Stimulated activated CD8-positive, alpha-beta memory T cell treated with anti-CD3 and anti-CD28 coated beads, Interleukin-7, amount 100 ng/mL, for 48 hours (primary cell): ENCODE data around the gene BMP2K.

Source experiments
- DNase-seq, 2 donors: peaks; one replicate each; pipeline ENCODE4 v3.0.0-alpha.2; 2020; ENCODE audit warnings: low read depth in 1 of 2; ENCODE audit errors: extremely low read depth in 1 of 2

BMP2K gene

GRCh38 chr4:78923464-78924312, 147.5 kb downstream of the BMP2K start:
- no peak for DNase-seq

DNA sequence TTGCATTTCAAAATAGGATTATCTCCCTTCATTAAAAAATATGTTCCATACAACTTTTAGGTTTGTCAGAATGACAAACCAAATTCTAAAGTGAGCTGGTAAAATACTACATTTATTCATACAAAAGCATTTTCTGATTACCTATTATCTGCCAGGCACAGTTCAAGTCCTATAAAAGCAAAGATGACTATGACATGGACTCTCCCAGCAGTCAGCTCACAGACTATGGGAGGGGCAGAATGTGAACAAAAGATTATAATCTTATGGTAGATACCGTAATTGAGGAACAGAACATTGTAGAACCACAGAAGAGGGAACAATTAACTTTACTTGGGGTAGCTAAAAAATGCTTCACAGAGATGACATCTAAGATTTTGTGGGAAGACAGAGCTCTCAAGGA, 150.7 kb downstream of the BMP2K start:
- DNase-seq, result no peak

DNA sequence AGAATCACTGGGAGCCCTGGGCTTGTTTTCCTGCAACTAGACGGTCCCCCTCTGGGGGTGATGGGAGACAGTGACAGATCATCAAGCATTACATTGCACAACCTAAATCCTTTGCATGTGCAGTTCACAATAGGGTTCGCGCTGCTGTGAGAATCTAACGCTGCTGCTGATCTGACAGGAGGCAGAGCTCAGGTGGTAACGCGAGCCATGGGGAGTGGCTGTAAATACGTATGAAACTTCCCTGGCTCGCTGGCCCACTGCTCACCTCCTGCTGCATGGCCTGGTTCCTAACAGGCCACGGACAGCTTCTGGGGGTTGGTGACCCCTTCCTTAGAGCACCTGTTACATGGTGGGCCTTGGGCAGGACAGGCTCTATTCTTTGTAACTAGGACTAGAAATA, 152.7 kb downstream of the BMP2K start:
- no peak for DNase-seq

- no peak for DNase-seq
Observed at GRCh38 chr4:78930016-78930629, 154.0 kb downstream of the BMP2K start.

DNA sequence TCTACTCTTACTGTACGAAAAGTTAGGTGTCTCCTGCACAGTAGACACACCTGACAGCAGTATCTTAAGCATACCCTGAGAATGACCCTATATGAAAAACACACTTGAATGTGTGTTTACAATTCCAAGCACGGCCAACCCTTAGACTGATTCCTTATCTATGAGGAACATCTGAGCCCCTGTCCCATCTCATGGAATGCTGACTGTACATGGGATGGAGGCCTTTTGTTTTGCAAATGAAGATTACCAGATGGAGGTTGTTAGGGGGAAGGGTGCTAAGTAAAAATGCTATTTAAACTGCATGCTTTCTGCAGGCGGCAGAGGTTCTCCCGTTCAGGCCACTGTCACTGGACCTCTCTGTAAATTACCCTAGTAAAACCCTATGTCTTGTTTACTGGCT, 160.8 kb downstream of the BMP2K start:
- no peak for DNase-seq

DNA sequence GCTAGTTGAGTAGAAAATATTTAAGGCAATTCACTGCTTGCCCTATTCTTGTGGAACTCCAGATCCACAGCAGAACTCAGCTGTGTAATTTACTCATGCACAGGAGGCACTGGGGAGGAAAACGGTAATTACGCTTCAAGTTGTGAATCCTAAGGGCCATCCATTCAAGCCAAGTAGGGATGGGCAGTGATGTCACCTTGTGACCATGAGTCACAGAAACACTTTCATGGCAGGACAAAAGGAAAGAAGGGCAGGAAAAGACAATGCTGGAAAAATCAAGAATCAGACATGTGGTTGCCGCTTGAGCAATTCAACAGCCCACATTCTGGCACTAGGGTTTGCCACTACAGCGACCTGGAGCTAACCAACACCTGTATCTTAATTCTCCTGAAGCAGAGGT, 161.7 kb downstream of the BMP2K start:
- no peak for DNase-seq

DNA sequence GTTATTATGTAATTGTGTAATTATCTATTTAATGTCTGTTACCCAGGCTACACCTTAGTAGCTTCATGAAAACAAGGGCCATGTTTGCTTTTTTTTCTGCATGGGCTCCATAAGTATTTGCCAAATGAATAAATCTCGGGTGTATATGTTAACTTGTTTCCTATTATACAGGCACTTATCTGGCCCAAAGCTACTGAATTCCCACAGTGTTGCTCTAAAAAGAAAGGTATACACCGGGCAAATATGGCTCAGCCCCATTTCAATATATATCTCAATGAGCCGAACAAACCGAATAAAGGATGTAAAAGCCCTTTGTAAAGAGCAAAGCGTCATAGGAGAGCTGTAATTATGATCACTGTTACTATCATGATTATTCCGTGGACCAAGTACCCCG, 162.3 kb downstream of the BMP2K start:
- DNase-seq, result no peak

GRCh38 chr4:78938868-78939666, 162.9 kb downstream of the BMP2K start, which contains the start of gene PAQR3:
Gene PAQR3, minus strand, starts transcription at chr4:78939438. Its CDS starts 214 bp downstream, at chr4:78939224.
- DNase-seq, result peak; percentile 69 to 71

DNA sequence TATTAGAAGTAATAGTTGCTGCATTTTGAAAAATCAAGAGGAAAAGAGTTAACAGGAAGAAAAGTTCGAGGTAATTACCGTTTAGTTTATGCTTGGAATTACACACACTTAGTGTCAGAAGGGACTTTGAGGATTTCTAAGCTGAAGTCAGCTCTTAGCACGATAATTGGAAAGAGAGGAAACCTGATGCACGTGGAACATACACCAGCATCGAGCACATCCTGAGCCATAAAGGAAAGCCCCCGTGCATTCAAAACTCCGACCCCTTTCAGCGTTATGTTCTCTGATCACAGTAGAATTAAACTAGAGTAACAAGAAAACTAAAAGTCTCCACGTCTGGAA, 163.5 kb downstream of the BMP2K start:
- no peak for DNase-seq

DNA sequence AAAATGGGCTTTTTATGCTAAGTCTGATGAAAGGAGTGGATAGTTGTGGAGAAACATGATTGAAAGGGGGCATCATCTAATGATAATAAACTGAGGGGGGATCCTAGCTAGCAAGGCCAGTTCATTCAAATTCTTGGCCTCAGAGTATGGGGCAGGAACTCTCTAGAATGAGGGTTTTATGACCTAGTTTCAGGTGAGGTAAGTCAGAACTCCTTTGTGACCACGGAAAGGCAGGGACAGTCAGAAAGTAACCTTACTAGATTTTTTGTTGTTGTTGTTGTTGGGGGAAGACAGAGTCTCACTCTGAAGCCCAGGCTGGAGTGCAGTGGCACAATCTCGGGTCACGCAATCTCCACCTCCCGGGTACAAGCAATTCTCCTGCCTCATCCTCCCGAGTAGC, 164.6 kb downstream of the BMP2K start:
- DNase-seq, result no peak

- no peak for DNase-seq
Observed at GRCh38 chr4:78944381-78944780, 168.2 kb downstream of the BMP2K start.

- no peak for DNase-seq
Observed at GRCh38 chr4:78945651-78946179, 169.6 kb downstream of the BMP2K start.

- no peak for DNase-seq
Observed at GRCh38 chr4:78949735-78950134, 173.6 kb downstream of the BMP2K start.

- DNase-seq, result no peak
Observed at GRCh38 chr4:78951862-78952472, 175.8 kb downstream of the BMP2K start.

DNA sequence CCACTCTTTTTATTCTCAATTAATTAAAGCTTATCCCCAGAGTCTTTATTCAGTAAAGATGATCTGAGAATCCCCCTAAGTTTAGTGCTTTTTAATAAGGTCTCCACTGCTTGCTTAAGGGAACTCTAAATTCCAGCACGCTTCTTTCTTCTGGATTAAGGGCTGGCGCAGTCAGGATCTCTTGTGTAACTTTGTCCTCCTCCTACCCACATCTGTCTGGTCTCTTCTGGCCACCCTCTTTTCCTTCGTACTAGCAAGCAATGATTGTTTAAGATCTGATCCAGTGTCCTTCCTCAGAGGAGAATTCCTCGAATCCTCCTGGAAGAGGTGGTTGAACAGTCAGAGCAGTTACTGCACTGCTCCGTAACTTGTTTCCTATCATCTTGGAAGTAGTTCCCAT, 177.1 kb downstream of the BMP2K start:
- no peak for DNase-seq

GRCh38 chr4:78953769-78954666, 177.9 kb downstream of the BMP2K start:
- no peak for DNase-seq

DNA sequence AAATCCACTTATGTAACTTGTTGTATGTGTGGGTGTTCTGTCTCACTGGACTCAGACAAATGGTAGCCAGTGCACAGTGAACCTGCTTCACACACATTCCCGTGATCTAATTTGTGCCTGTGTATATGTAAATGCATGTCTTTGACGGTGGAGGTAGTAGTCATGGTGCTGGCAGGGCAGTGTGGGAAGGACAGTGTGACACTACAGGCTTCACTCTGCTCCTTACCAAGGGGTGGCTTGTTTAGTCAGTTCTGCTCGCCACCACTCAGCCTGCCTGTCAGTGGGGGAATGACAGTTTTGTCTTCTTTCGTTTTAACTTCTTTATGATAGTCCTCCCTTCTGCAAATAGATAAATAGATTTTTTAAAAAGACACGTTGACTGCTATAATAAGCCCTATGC, 180.8 kb downstream of the BMP2K start:
- no peak for DNase-seq

DNA sequence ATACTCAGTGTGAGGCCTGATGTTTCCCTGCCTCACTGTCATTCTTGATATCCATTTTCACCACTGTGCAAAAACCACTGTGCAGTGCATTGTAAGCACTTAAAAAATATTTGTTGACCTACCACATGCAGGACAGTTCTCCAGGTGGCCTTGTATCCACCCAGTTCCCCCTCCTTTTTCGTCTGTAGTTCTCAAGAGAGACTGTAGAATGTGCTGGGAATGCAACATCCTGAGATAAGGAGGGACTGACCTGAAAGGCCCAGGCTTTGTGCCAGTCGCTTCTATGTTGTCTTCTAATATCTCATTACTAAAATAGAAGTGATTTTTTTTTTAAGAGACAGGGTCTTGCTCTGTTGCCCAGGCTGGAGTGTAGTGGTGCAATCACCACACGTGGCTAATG, 184.8 kb downstream of the BMP2K start:
- no peak for DNase-seq
